Measurements from ENCODE around the gene C11orf24. TPM values are rescaled to one million over a fixed set of nuclear protein-coding genes. Genes with fewer than 3 reads are reported as not detected.
"Not testable (repeated sequence)": the region's sequence is repeated elsewhere in the genome, so short reads cannot be mapped to it uniquely, and the experiment has no call there.

C11orf24 gene
- total and polyA plus RNA-seq, 4 donors: 9.8 to 50.0 (median 29.6) TPM

GRCh38 chr11:68300076-68300830, 28.5 kb upstream of the C11orf24 start:
- WGBS, 2 donors: 91 to 93% methylated on average over 12 of the region's 12 CpGs
- ATAC-seq (ENCODE audit: insufficient read depth, low FRiP score) (no peak), DNase-seq (no peak)
- peaks cover 0 to 4% (median 0%) of the 10 kb centered on the region in 5 donors for H3K4me1 ChIP-seq (ENCODE audit: control insufficient read depth in 5 of 5, insufficient read depth in 5 of 5, low read length in 5 of 5)
- H3K9me3 ChIP-seq (ENCODE audit: control insufficient read depth in 4 of 4, insufficient read depth in 3 of 4, low read length in 3 of 4): no peaks in the 10 kb centered on the region
- H3K36me3 ChIP-seq (ENCODE audit: control insufficient read depth in 4 of 4, insufficient read depth in 4 of 4, low read length in 4 of 4): no peaks in the 10 kb centered on the region
- no peak for TF ChIP-seq CTCF (IDR thresholded peaks at IDR 0.05; ENCODE audit: control extremely low read depth, extremely low read depth)
- no peak overlapping the region for H3K9ac ChIP-seq (ENCODE audit: insufficient read depth in 1 of 2, low read length in 2 of 2)
- no peak overlapping the region for H3K4me3 ChIP-seq
- no peaks in the 10 kb centered on the region for H3K27me3 ChIP-seq (ENCODE audit: control insufficient read depth in 3 of 3, insufficient read depth in 3 of 3, low read length in 2 of 3)
- no peak overlapping the region for H3K27ac ChIP-seq (ENCODE audit: low read depth in 1 of 2, low read length in 1 of 2)

- ATAC-seq (ENCODE audit: insufficient read depth, low FRiP score): not testable (repeated sequence)
- whole genome bisulfite sequencing, 2 donors: 97% methylated on average over 9 of the region's 9 CpGs
These were observed 27.7 kb upstream of the C11orf24 start for GRCh38 chr11:68299517-68299879.

GRCh38 chr11:68298659-68299516, 27.1 kb upstream of the C11orf24 start:
- WGBS, 2 donors: 66 to 74% methylated on average over 15 of the region's 15 CpGs
- DNase-seq (no peak), ATAC-seq (ENCODE audit: insufficient read depth, low FRiP score) (no peak)
- H3K9me3 ChIP-seq (ENCODE audit: control insufficient read depth in 4 of 4, insufficient read depth in 3 of 4, low read length in 3 of 4): no peaks in the 10 kb centered on the region
- H3K27ac ChIP-seq (ENCODE audit: low read depth in 1 of 2, low read length in 1 of 2): peak overlapping the region in 1 of 2 donors; percentile 29
- H3K4me1 ChIP-seq (ENCODE audit: control insufficient read depth in 5 of 5, insufficient read depth in 5 of 5, low read length in 5 of 5): peaks cover 0 to 4% (median 1%) of the 10 kb centered on the region in 5 donors
- H3K9ac ChIP-seq (ENCODE audit: insufficient read depth in 1 of 2, low read length in 2 of 2): no peak overlapping the region
- TF ChIP-seq CTCF (IDR thresholded peaks at IDR 0.05; ENCODE audit: control extremely low read depth, extremely low read depth): no peak
- no peaks in the 10 kb centered on the region for H3K36me3 ChIP-seq (ENCODE audit: control insufficient read depth in 4 of 4, insufficient read depth in 4 of 4, low read length in 4 of 4)
- H3K27me3 ChIP-seq (ENCODE audit: control insufficient read depth in 3 of 3, insufficient read depth in 3 of 3, low read length in 2 of 3): no peaks in the 10 kb centered on the region
- no peak overlapping the region for H3K4me3 ChIP-seq

More at GRCh38 chr11:68299517-68299879, 27.7 kb upstream of the C11orf24 start:
- H3K9ac ChIP-seq (ENCODE audit: insufficient read depth in 1 of 2, low read length in 2 of 2); H3K9me3 ChIP-seq (ENCODE audit: control insufficient read depth in 4 of 4, insufficient read depth in 3 of 4, low read length in 3 of 4); DNase-seq; H3K36me3 ChIP-seq (ENCODE audit: control insufficient read depth in 4 of 4, insufficient read depth in 4 of 4, low read length in 4 of 4); H3K27ac ChIP-seq (ENCODE audit: low read depth in 1 of 2, low read length in 1 of 2); H3K4me1 ChIP-seq (ENCODE audit: control insufficient read depth in 5 of 5, insufficient read depth in 5 of 5, low read length in 5 of 5); H3K27me3 ChIP-seq (ENCODE audit: control insufficient read depth in 3 of 3, insufficient read depth in 3 of 3, low read length in 2 of 3); H3K4me3 ChIP-seq: not testable (repeated sequence)
